Activated naive CD4-positive, alpha-beta T cell treated with anti-CD3 and anti-CD28 coated beads, Interleukin-2, amount 50 U/mL, for 16 hours (primary cell): Measurements from ENCODE around the gene RBCK1.
"Not testable (repeated sequence)": the region's sequence is repeated elsewhere in the genome, so short reads cannot be mapped to it uniquely, and the experiment has no call there.

Experiments used
- DNase-seq: peaks from one replicate; pipeline ENCODE4 v3.0.0-alpha.2; 2020

RBCK1 gene

DNA sequence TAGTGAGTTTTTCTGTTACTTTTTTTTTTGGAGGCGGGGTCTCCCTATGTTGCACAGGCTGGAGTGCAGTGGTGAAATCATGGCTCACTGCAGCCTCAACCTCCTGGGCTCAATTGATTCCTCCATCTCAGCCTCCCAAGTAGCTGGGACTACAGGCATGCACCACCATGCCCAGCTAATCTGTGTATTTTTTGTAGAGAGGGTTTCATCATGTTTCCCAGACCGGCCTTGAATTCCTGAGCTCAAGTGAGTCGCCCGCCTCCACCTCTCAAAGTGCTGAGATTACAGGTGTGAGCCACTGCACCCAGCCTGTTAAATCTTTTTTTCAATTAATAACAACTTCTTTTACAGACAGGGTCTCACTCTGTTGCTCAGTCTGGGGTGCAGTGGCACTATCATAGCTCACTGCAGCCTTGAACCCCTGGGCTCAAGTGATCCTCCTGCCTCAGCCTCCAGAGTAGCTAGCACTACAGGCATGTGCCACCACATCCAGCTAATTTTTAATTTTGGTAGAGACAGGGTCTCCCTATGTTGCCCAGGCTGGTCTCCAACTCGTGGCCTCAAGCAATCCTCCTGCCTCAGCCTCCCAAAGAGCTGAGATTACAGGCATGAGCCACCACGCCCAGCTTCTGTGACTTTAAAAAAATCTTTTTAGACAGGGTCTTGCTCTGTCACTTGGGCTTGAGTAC lies 68.6 kb downstream of the RBCK1 start:
- not testable (repeated sequence) for DNase-seq

DNA sequence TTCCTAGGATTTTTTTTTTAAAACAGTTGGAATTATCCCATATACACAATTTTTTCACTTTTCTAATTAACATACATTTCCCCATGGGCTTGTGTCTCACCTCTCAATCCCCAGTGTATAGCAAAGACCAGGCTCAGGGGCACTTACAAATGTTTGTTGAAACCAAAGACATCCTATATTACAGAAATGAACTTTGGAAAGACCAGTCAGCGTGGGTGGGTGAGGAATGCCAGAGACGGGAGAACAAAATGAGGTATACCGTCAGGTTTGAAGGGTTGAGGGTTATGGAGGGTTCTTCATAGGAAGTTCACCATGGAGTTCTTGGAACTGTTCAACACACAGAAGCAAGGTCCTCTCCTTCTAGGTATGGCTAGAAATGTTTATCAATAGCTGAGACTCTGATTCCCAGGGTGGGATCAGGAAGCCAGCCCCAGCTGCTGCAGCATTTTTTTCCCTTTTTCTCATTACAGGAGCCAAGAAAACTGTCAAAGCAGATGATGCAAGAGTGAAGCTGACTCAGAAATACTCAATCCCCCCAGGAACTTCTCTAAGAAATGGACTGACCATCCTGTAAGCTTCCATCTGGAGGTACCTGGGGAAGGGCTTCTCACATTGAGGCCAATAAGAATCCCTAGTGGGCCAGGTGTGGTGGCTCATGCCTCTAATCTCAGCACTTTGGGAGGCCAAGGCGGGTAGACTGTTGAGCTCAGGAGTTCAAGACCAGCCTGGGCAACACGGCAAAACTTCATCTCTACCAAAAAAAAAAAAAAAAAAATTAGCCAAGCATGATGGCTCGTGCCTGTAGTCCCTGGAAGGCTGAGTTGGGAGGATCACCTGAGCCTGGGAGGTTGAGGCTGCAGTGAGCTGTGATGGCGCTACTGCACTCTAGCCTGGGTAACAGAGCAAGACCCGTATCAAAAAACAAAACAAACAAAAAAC lies 70.2 kb downstream of the RBCK1 start:
- no peak for DNase-seq

DNA sequence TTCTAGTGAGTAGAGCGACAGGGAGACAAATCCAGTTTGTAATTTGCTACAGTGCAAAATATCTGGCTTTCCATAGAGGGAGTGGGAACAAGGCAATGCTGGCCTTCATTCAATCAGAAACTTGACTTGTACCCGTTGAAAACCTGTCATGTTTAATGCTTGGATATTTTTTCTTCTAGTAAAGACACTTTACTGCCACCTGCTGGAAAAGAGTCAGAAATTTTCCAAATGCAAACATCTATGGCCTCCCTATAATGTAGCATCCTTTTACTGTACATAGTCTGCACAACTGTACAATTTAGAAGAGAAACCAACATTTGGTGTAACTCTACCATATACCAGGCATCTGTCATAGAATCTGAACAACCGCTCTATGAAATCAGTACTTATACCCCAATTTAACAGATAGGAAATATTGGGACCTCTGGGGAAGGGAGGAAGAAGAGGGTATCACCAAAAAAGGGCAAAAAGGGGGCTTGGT lies 70.9 kb downstream of the RBCK1 start:
- no peak for DNase-seq

DNA sequence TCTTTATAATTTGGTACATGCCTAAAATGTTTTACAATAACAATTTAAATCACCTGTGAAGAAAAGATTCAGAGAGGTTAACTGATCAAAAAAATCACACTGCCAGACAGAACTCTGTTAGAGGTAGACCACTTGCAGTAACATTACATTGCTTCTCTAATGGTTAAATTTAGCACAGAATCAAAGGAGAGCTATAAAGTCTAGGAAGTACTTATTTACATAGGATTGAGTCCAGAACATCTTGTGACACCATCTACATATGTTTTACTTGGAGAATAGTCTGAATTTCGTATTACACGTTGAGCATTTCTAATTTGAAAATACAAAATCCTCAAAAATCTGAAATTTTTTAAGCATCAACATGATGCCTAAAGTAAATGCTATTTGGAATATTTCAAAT lies 71.4 kb downstream of the RBCK1 start:
- DNase-seq, result no peak

DNA sequence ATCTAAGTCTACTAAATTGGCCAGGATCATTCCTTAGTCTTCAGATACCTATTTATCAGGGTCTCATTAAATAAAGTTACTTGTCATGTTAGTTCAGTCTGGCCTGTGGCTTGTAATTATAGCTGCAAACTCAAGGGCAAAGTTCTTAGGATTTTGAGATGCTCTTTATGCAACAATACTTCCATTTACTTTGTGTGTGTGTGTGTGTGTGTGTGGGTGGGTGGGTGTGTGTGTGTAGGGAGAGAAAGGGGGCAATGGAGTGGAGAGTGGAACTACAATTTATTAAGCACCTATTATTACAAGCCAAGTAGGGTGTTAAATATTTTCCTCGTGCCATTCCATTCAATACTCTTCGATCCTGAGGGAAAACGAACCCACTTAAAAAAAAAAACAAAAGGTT lies 71.9 kb downstream of the RBCK1 start:
- no peak for DNase-seq

DNA sequence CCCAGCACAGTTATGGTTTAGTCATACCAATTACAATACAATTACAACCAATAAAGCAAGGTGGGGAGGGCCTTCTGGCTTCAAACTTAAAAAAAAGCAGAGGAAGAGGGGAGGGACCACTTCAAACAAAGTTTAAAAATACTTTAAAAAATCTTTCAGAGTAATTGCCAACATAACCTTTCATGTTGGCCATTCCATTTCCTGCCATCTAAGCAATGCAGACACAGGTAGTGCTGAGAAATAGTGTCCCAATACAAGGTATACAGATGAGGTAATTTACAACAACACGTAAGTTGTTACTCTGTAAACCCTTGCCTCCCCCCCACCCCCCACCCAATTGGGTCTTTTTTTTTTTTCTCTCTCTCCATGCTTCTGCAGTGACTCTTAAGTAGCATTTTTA lies 73.1 kb downstream of the RBCK1 start:
- no peak for DNase-seq
